Small intestine (tissue), 7 donors: Measurements from ENCODE around the gene FBXO42. TPM values are rescaled to one million over a fixed set of nuclear protein-coding genes. Genes with fewer than 3 reads are reported as not detected.

Source experiments
- DNase-seq, 2 donors: peaks; one replicate each; pipeline versions ENCODE4 v3.0.0 to v3.0.0-alpha.2; 2013
- FAIRE-seq: peaks from 2 replicates; lab custom pipeline; 2012; peaks lifted over from hg19 to GRCh38; lab: Jason Lieb, UNC
- H3K27ac ChIP-seq, 3 donors: one replicate each; pipeline ENCODE4 v1.5.1; 2013; ENCODE audit warnings: low read length in 2 of 3, mild to moderate bottlenecking in 2 of 3, control low read depth in 1 of 3, inconsistent platforms in 1 of 3, low read depth in 1 of 3, moderate library complexity in 1 of 3
- H3K27me3 ChIP-seq, 3 donors: one replicate each; pipeline ENCODE4 v1.6.1; 2013; ENCODE audit warnings: low read length in 3 of 3, inconsistent platforms in 1 of 3; ENCODE audit not compliant: control insufficient read depth in 3 of 3, insufficient read depth in 3 of 3
- H3K36me3 ChIP-seq, 3 donors: one replicate each; pipeline ENCODE4 v1.6.1; 2013; ENCODE audit warnings: low read length in 3 of 3, inconsistent platforms in 1 of 3, low read depth in 1 of 3, mild to moderate bottlenecking in 1 of 3, moderate library complexity in 1 of 3; ENCODE audit not compliant: control insufficient read depth in 3 of 3, insufficient read depth in 2 of 3
- H3K4me1 ChIP-seq, 3 donors: one replicate each; pipeline ENCODE4 v1.6.1; 2013; ENCODE audit warnings: low read length in 2 of 3, inconsistent platforms in 1 of 3, low read depth in 1 of 3, mild to moderate bottlenecking in 1 of 3, moderate library complexity in 1 of 3; ENCODE audit not compliant: control insufficient read depth in 3 of 3, insufficient read depth in 2 of 3
- H3K4me3 ChIP-seq, 3 donors: one replicate each; pipeline ENCODE4 v1.5.1; 2013; ENCODE audit warnings: low read length in 3 of 3, control low read depth in 1 of 3, inconsistent platforms in 1 of 3, low read depth in 1 of 3, mild to moderate bottlenecking in 1 of 3, moderate library complexity in 1 of 3
- H3K9me3 ChIP-seq, 2 donors: one replicate each; pipeline ENCODE4 v1.6.1; 2013; ENCODE audit warnings: low read depth in 1 of 2, low read length in 1 of 2; ENCODE audit not compliant: control insufficient read depth in 2 of 2, insufficient read depth in 1 of 2
- WGBS, 3 donors: extraction: QIAGEN DNeasy Blood & Tissue Kit; methylation state at CpG; one replicate each; pipeline ENCODE4 v1.1.7; 2013; 5-methylcytosine and 5-hydroxymethylcytosine counted together
- polyA plus RNA-seq, 4 donors: library from polyadenylated mRNA; stranded (reverse) in 3 of 4; unstranded in 1 of 4; fragments of 200-250 nt in 3 of 4; fragments of 120-200 nt in 1 of 4; gene quantifications; one replicate each; pipeline versions ENCODE4 v1.2.1 to v1.2.3, GENCODE V29; 2013
- donor health status: healthy with polysubstance abuse.
- donor health status: control.
- donor health status: control.
- donor health status: Bipolar disorder and iron deficiency.
- donor health status: healthy.

FBXO42 gene
- polyA plus RNA-seq, 4 donors, result 10.0 to 14.5 (median 12.2) TPM

DNA sequence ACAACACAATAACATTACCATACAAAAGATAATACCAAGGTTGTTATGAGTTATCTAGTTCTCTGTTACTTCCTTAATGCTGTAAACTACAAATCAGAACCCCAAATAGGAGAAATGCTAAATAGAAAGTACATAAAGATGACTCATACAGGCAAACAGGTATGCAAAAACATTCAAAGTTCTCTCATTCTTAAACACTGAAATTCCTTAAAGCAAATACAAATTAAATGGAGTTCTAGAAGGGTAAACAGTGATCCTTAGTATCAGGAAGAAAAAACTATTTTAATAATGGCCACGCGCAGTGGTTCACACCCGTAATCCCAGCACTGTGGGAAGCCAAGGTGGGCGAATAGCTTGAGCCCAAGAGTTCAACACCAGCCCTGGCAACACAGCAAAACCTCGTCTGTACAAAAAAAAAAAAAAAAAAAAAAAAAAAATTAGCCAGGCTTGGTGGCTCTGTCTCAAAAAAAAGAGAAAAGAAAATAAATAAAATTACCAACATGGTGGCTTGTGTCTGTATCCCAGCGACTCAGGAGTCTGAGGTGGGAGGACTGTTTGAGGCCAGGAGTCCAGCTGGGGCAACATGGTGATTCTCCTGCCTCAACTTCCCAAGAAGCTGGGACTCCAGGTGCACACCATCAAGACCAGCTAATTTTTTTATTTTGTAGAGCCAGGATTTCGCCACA is 17.5 kb downstream of the FBXO42 start:
- Histone ChIP-seq H3K4me3 (no peak overlapping the region), H3K27ac (peak overlapping the region in 1 of 3 donors; percentile 5), H3K4me1 (peaks cover 0 to 3% (median 0%) of the 10 kb centered on the region in 3 donors), H3K27me3 (no peaks in the 10 kb centered on the region), H3K36me3 (peaks cover 0 to 7% (median 0%) of the 10 kb centered on the region in 3 donors), H3K9me3 (no peaks in the 10 kb centered on the region)
- no peak for FAIRE-seq
- 68 to 80% (median 69%) methylated on average over 7 of the region's 7 CpGs for WGBS, 3 donors
- DNase-seq, result peak in 1 of 2 donors; percentile 42

DNA sequence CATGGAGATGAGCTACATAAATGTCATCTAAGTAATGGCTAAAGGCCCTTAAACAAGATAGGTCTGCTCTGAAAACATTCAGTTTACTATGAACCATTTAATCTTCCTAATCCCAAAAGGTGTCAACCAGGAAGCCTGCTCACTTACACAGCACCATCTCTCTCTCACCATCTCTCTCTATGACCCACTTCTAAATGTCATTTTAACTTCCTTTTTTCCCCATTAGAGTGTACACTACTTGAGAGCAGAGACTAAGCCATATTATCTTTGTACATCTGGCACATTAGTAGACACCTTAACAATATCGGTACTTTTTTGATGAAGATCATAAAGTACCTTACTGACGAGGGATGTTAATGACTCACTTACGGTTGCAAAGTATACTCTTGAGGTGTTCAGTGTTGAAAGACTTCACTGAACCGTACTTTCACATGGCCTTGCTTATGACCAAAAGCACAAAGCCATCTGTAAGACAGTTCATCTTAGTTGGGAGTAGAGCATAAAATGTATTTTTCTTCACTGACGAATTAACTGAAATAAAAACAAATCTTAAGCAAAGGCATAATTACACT is 25.4 kb downstream of the FBXO42 start:
- Histone ChIP-seq H3K4me1 (no peaks in the 10 kb centered on the region), H3K9me3 (no peaks in the 10 kb centered on the region), H3K4me3 (no peak overlapping the region), H3K36me3 (peaks cover 0 to 23% (median 0%) of the 10 kb centered on the region in 3 donors), H3K27me3 (no peaks in the 10 kb centered on the region), H3K27ac (no peak overlapping the region)
- DNase-seq (peak in 1 of 2 donors; percentile 3), FAIRE-seq (no peak)
- WGBS, 3 donors, result 62 to 74% (median 66%) methylated on average over 5 of the region's 5 CpGs

GRCh38 chr1:16324456-16324890 is 27.8 kb downstream of the FBXO42 start:
- no peak overlapping the region for H3K4me3 ChIP-seq
- H3K4me1 ChIP-seq, result no peaks in the 10 kb centered on the region
- FAIRE-seq, result no peak
- WGBS, 3 donors, result 94 to 99% (median 95%) methylated on average over 6 of the region's 6 CpGs
- no peaks in the 10 kb centered on the region for H3K9me3 ChIP-seq
- no peak for DNase-seq
- no peak overlapping the region for H3K27ac ChIP-seq
- no peaks in the 10 kb centered on the region for H3K27me3 ChIP-seq
- H3K36me3 ChIP-seq, result peaks cover 0 to 20% (median 0%) of the 10 kb centered on the region in 3 donors

- Histone ChIP-seq H3K36me3 (peaks cover 0 to 17% (median 0%) of the 10 kb centered on the region in 3 donors), H3K27ac (no peak overlapping the region), H3K4me1 (no peaks in the 10 kb centered on the region), H3K9me3 (no peaks in the 10 kb centered on the region), H3K27me3 (no peaks in the 10 kb centered on the region), H3K4me3 (no peak overlapping the region)
- FAIRE-seq, result no peak
- no peak for DNase-seq
- 74 to 79% (median 78%) methylated on average over 4 of the region's 4 CpGs for WGBS, 3 donors
Observed at GRCh38 chr1:16321176-16321867, 31.0 kb downstream of the FBXO42 start.

DNA sequence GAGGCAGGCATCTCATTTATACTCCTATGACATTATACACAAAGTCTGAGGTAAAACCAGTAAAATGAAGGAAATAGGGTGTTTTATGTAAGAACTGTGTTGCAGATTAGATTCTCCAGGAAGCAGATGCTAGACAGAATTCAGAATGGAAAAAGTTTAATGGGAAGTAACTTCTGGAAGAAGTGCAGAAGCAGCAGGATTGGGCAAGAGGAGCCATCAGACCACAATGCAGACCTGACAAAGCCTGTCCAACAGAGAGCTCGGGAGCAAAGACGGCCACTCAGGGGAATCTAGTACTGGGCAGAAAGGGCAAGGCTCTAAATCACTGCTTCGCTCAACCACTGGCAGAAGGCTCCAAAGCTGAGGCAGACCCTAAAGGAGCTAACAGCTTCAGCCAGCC is 33.7 kb downstream of the FBXO42 start:
- no peaks in the 10 kb centered on the region for H3K9me3 ChIP-seq
- no peak for DNase-seq
- no peak for FAIRE-seq
- no peaks in the 10 kb centered on the region for H3K27me3 ChIP-seq
- no peak overlapping the region for H3K27ac ChIP-seq
- H3K36me3 ChIP-seq, result peaks cover 4 to 17% (median 8%) of the 10 kb centered on the region in 3 donors
- WGBS, 3 donors, result 72 to 96% (median 90%) methylated on average over 3 of the region's 3 CpGs
- H3K4me1 ChIP-seq, result no peaks in the 10 kb centered on the region
- H3K4me3 ChIP-seq, result no peak overlapping the region

DNA sequence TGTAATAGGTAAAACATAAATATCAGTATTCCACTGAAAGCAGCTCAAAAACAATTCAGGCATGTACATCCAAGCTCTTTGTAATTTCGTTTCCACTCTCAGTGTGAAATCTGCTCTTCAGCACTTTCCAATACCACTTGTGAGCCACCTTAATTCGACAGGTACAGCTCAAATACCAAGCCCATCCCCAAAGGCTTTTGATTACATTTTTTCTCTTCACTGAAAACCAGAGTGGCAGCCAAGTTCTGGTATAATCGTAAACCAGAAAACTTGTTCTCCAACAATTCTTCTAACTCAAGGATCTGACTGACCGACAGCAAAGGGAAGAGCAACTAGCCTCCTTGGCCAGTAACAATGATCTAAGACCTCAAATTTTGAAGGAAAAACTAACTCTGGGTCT is 36.8 kb downstream of the FBXO42 start:
- Histone ChIP-seq H3K27me3 (no peaks in the 10 kb centered on the region), H3K27ac (no peak overlapping the region), H3K36me3 (peaks cover 6 to 31% (median 17%) of the 10 kb centered on the region in 3 donors), H3K4me1 (no peaks in the 10 kb centered on the region), H3K4me3 (no peak overlapping the region), H3K9me3 (no peaks in the 10 kb centered on the region)
- FAIRE-seq, result no peak
- 71 to 73% (median 72%) methylated on average over 4 of the region's 4 CpGs for WGBS, 3 donors
- DNase-seq, result no peak

- Histone ChIP-seq H3K27me3 (no peaks in the 10 kb centered on the region), H3K4me1 (no peaks in the 10 kb centered on the region), H3K4me3 (no peak overlapping the region), H3K9me3 (peaks cover 0 to 3% of the 10 kb centered on the region in 2 donors), H3K36me3 (peaks cover 8 to 78% (median 17%) of the 10 kb centered on the region in 3 donors), H3K27ac (no peak overlapping the region)
- 98 to 100% (median 100%) methylated on average over 3 of the region's 3 CpGs for whole genome bisulfite sequencing, 3 donors
- no peak for FAIRE-seq
- DNase-seq, result no peak
Observed at GRCh38 chr1:16307222-16307621, 45.1 kb downstream of the FBXO42 start.
